ENCODE results near the gene PCCA. TPM values are rescaled to one million over a fixed set of nuclear protein-coding genes. Genes with fewer than 3 reads are reported as not detected.

The PCCA gene
- total RNA-seq, 2 donors from 2014 or later: 52.7 to 66.4 TPM

- intact Hi-C loops (cut with DNase I): no loop called here
- no peaks in the 10 kb centered on the region for H3K27me3 ChIP-seq (replicated peaks; ENCODE audit: insufficient read depth)
- peaks cover 10% of the 10 kb centered on the region for H3K4me1 ChIP-seq (replicated peaks)
- peak overlapping the region; percentile 9 to 30 for H3K27ac ChIP-seq
- no peak overlapping the region for H3K4me3 ChIP-seq
- no peaks in the 10 kb centered on the region for H3K36me3 ChIP-seq
- TF ChIP-seq, protein P1, sequence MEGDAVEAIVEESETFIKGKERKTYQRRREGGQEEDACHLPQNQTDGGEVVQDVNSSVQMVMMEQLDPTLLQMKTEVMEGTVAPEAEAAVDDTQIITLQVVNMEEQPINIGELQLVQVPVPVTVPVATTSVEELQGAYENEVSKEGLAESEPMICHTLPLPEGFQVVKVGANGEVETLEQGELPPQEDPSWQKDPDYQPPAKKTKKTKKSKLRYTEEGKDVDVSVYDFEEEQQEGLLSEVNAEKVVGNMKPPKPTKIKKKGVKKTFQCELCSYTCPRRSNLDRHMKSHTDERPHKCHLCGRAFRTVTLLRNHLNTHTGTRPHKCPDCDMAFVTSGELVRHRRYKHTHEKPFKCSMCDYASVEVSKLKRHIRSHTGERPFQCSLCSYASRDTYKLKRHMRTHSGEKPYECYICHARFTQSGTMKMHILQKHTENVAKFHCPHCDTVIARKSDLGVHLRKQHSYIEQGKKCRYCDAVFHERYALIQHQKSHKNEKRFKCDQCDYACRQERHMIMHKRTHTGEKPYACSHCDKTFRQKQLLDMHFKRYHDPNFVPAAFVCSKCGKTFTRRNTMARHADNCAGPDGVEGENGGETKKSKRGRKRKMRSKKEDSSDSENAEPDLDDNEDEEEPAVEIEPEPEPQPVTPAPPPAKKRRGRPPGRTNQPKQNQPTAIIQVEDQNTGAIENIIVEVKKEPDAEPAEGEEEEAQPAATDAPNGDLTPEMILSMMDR (IDR thresholded peaks at IDR 0.05): no peak
- TF ChIP-seq POLR2AphosphoS5 (IDR thresholded peaks at IDR 0.05) (no peak), POLR2A (IDR thresholded peaks at IDR 0.05) (no peak)
- no peaks in the 10 kb centered on the region for H3K9me3 ChIP-seq
- no peak for DNase-seq (ENCODE audit: low spot score)
- WGBS: 83% methylated on average over 26 of the region's 26 CpGs
Observed at GRCh38 chr13:100543872-100544602, 455.1 kb downstream of the PCCA start.

DNA sequence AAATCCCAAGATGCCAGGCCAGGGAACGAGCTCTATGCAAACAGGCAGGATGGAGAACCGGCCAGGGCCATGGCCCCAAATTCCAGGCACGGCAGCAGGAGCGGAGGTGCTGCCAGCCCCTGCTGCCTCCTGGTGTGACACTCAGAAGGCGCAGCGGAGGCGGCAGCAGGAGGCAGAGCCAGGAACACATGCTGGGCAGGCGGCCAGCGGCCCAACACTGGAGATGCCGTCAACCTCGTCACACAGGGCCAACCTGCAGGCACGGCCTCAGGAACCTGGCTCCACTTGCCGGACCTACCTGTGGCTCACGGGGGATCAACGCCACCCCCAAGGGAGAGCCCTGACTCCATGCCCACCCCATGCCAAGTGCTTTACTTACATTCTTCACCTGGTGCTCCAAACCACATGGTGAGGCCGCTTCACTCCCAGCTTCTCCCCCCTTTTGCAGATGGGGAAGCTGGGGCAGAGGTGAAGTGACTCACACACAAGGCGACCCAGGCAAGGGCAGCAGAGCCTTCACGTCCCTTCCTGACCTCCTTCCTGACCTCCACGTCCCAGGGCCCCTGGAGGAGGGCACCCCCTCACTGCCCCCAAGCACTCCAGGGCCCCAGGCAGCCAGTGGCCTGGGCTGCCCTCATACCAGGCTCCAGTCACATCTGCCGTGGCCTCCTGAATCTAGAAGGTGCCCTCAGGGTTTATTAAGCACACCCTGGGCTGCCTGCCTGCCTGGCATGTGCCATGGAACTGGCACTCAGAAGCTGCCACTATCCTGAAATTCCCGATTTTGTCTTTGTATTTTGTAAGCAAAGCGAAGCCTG, 456.2 kb downstream of the PCCA start:
- H3K36me3 ChIP-seq: no peaks in the 10 kb centered on the region
- H3K27ac ChIP-seq: peak overlapping the region; percentile 35 to 61
- H3K4me1 ChIP-seq (replicated peaks): peaks cover 10% of the 10 kb centered on the region
- intact Hi-C loops (cut with DNase I): no loop called here
- no peaks in the 10 kb centered on the region for H3K27me3 ChIP-seq (replicated peaks; ENCODE audit: insufficient read depth)
- no peak overlapping the region for H3K4me3 ChIP-seq
- TF ChIP-seq POLR2A (IDR thresholded peaks at IDR 0.05) (no peak), POLR2AphosphoS5 (IDR thresholded peaks at IDR 0.05) (peak; percentile 84)
- TF ChIP-seq, protein P1 (IDR thresholded peaks at IDR 0.05): peak in 1 of 4 experiments; percentile 12
- no peaks in the 10 kb centered on the region for H3K9me3 ChIP-seq
- whole genome bisulfite sequencing: 56% methylated on average over 14 of the region's 22 CpGs
- DNase-seq (ENCODE audit: low spot score): peak; percentile 93

DNA sequence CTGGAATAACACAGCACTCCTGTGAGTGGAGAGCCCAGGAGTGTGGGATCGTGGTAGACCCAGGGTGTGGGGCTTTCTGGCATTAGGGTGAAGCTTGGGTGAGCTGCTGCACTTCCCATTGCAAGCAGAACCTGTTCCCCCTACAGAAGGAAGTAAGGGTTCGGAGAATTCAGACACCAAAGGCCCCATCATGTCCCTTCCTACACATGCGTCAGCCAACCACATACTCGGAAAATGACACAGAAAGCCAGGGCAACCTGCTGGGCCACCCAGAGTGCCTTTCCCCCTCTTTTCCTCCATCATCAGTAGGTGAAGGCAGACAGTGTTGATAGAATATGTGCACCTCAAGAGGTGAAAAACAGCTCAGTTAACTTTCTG, 456.8 kb downstream of the PCCA start:
- Histone ChIP-seq H3K36me3 (no peaks in the 10 kb centered on the region), H3K27me3 (replicated peaks; ENCODE audit: insufficient read depth) (no peaks in the 10 kb centered on the region), H3K9me3 (no peaks in the 10 kb centered on the region), H3K4me1 (replicated peaks) (peaks cover 10% of the 10 kb centered on the region), H3K27ac (peak overlapping the region in 1 of 2 donors; percentile 61), H3K4me3 (no peak overlapping the region)
- intact Hi-C loops (cut with DNase I): no loop called here
- no peak for DNase-seq (ENCODE audit: low spot score)
- WGBS: 85% methylated on average over 4 of the region's 4 CpGs
- TF ChIP-seq, protein P1 (IDR thresholded peaks at IDR 0.05): no peak
- TF ChIP-seq POLR2AphosphoS5 (IDR thresholded peaks at IDR 0.05) (no peak), POLR2A (IDR thresholded peaks at IDR 0.05) (no peak)

GRCh38 chr13:100546713-100547405, 458.0 kb downstream of the PCCA start:
- H3K4me3 ChIP-seq: no peak overlapping the region
- DNase-seq (ENCODE audit: low spot score): no peak
- peak overlapping the region; percentile 63 to 74 for H3K27ac ChIP-seq
- no peak for TF ChIP-seq POLR2AphosphoS5 (IDR thresholded peaks at IDR 0.05)
- TF ChIP-seq, protein P1 (IDR thresholded peaks at IDR 0.05): no peak
- TF ChIP-seq POLR2A (IDR thresholded peaks at IDR 0.05): no peak
- H3K4me1 ChIP-seq (replicated peaks): peaks cover 10% of the 10 kb centered on the region
- WGBS: 89% methylated on average over 21 of the region's 21 CpGs
- intact Hi-C loops (cut with DNase I): no loop called here
- no peaks in the 10 kb centered on the region for H3K36me3 ChIP-seq
- no peaks in the 10 kb centered on the region for H3K27me3 ChIP-seq (replicated peaks; ENCODE audit: insufficient read depth)
- no peaks in the 10 kb centered on the region for H3K9me3 ChIP-seq

Measured in prostate gland (tissue), 2 donors.